Liver (tissue), 9 donors: ENCODE results near the gene SH3RF3. TPM values are rescaled to one million over a fixed set of nuclear protein-coding genes. Genes with fewer than 3 reads are reported as not detected.
"Not testable (repeated sequence)": the region's sequence is repeated elsewhere in the genome, so short reads cannot be mapped to it uniquely, and the experiment has no call there.

Experiments
- DNase-seq: peaks from one replicate; pipeline ENCODE4 v3.0.0-alpha.2; 2017; ENCODE audit warnings: low spot score
- H3K27ac ChIP-seq, 2 donors: one replicate each; pipeline ENCODE4 v1.7.0; 2013; ENCODE audit warnings: inconsistent platforms in 2 of 2, low read length in 2 of 2, control low read depth in 1 of 2, low read depth in 1 of 2, mild to moderate bottlenecking in 1 of 2
- H3K27me3 ChIP-seq, 4 donors: one replicate each; pipeline versions ENCODE4 v1.6.1 to v1.7.0; 2013; ENCODE audit warnings: low read length in 3 of 4, inconsistent platforms in 1 of 4, mild to moderate bottlenecking in 1 of 4, moderate library complexity in 1 of 4; ENCODE audit not compliant: control insufficient read depth in 4 of 4, insufficient read depth in 4 of 4
- H3K36me3 ChIP-seq, 4 donors: one replicate each; pipeline versions ENCODE4 v1.6.1 to v1.7.0; 2013; ENCODE audit warnings: low read length in 3 of 4, mild to moderate bottlenecking in 3 of 4, low read depth in 1 of 4, moderate library complexity in 1 of 4; ENCODE audit not compliant: control insufficient read depth in 4 of 4, insufficient read depth in 3 of 4
- H3K4me1 ChIP-seq, 4 donors: one replicate each; pipeline versions ENCODE4 v1.6.1 to v1.7.0; 2013; ENCODE audit warnings: low read length in 3 of 4, mild to moderate bottlenecking in 3 of 4, moderate library complexity in 1 of 4; ENCODE audit not compliant: control insufficient read depth in 4 of 4, insufficient read depth in 4 of 4
- H3K4me3 ChIP-seq, 3 donors: one replicate each; pipeline versions ENCODE4 v1.6.1 to v1.7.0; 2013; ENCODE audit warnings: low read length in 3 of 3, control low read depth in 1 of 3, low read depth in 1 of 3, mild to moderate bottlenecking in 1 of 3
- H3K9ac ChIP-seq, 2 donors: one replicate each; pipeline ENCODE4 v1.7.0; 2013; ENCODE audit warnings: low read length in 2 of 2, mild to moderate bottlenecking in 2 of 2, moderate library complexity in 2 of 2, control low read depth in 1 of 2, low read depth in 1 of 2
- H3K9me3 ChIP-seq, 4 donors: one replicate each; pipeline versions ENCODE4 v1.6.1 to v1.7.0; 2013; ENCODE audit warnings: low read length in 3 of 4; ENCODE audit not compliant: control insufficient read depth in 4 of 4
- EGR1 ChIP-seq, 2 donors: IDR thresholded peaks; 2 replicates each; pipeline ENCODE4 v1.6.1; 2016 to 2018; ENCODE audit warnings: antibody characterized with exemption in 2 of 2, low read depth in 2 of 2
- FOXA1 ChIP-seq: IDR thresholded peaks from 2 replicates; pipeline ENCODE4 v1.6.1; 2016; ENCODE audit warnings: antibody characterized with exemption
- GABPA ChIP-seq, 2 donors: IDR thresholded peaks in 1 of 2; conservative IDR thresholded peaks in 1 of 2; 2 replicates each; pipeline ENCODE4 v1.6.1; 2016; ENCODE audit warnings: antibody characterized with exemption in 2 of 2, mild to moderate bottlenecking in 1 of 2, moderate library complexity in 1 of 2
- HNF4A ChIP-seq, 2 donors: conservative IDR thresholded peaks; 2 replicates each; pipeline ENCODE4 v1.6.1; 2016; ENCODE audit warnings: antibody characterized with exemption in 2 of 2, mild to moderate bottlenecking in 2 of 2
- HNF4G ChIP-seq: IDR thresholded peaks from 2 replicates; pipeline ENCODE4 v1.6.1; 2016; ENCODE audit warnings: antibody characterized with exemption
- JUND ChIP-seq, 2 donors: IDR thresholded peaks; 2 replicates each; pipeline ENCODE4 v1.6.1; 2016; ENCODE audit warnings: antibody characterized with exemption in 2 of 2
- NR2F2 ChIP-seq: IDR thresholded peaks from 2 replicates; pipeline ENCODE4 v1.6.1; 2016; ENCODE audit warnings: antibody characterized with exemption
- RAD21 ChIP-seq, 2 donors: IDR thresholded peaks; 2 replicates each; pipeline ENCODE4 v1.6.1; 2016; ENCODE audit warnings: antibody characterized with exemption in 2 of 2, mild to moderate bottlenecking in 2 of 2
- RXRA ChIP-seq, 2 donors: IDR thresholded peaks; 2 replicates each; pipeline ENCODE4 v1.6.1; 2017 to 2018; ENCODE audit warnings: antibody characterized with exemption in 2 of 2, mild to moderate bottlenecking in 1 of 2
- SP1 ChIP-seq: IDR thresholded peaks from 2 replicates; pipeline ENCODE4 v1.6.1; 2018; ENCODE audit warnings: antibody characterized with exemption, mild to moderate bottlenecking
- YY1 ChIP-seq: IDR thresholded peaks from 2 replicates; pipeline ENCODE4 v1.6.1; 2016; ENCODE audit warnings: antibody characterized with exemption, mild to moderate bottlenecking
- WGBS: extraction: QIAGEN DNeasy Blood & Tissue Kit; methylation state at CpG from one replicate; pipeline ENCODE4 v1.1.7; 2013; 5-methylcytosine and 5-hydroxymethylcytosine counted together
- polyA plus RNA-seq, 2 donors: library from polyadenylated mRNA; stranded (reverse) in 1 of 2; unstranded in 1 of 2; fragments of 200-250 nt in 1 of 2; fragments of >200 nt in 1 of 2; fragmentation: Nextera tagmentation in 1 of 2; extraction: Ambion mirVana in 1 of 2; gene quantifications; one replicate each; pipeline versions ENCODE4 v1.2.1 to v1.2.3, GENCODE V29; 2013 to 2015
- total RNA-seq, 2 donors: library from RNA; depleted of rRNA; stranded (reverse); fragments of >200 nt; gene quantifications; one replicate each; pipeline ENCODE4 v1.2.3, GENCODE V29; 2014
- TF ChIP-seq, protein P1 (sequence below): IDR thresholded peaks from 2 replicates; pipeline ENCODE4 v1.6.1; 2016; ENCODE audit warnings: antibody characterized with exemption, mild to moderate bottlenecking
- TF ChIP-seq, protein P2 (sequence below): IDR thresholded peaks from 2 replicates; pipeline ENCODE4 v1.6.1; 2016; ENCODE audit warnings: antibody characterized with exemption
- TF ChIP-seq, protein P3 (sequence below): IDR thresholded peaks from 2 replicates; pipeline ENCODE4 v1.6.1; 2016; ENCODE audit warnings: antibody characterized with exemption
- donor health status: healthy.
- donor health status: healthy.
- donor health status: healthy.
- donor health status: healthy.
- donor health status: healthy.

Gene SH3RF3
- total and polyA plus RNA-seq, 4 donors: 0.11 to 1.0 (median 0.54) TPM

DNA sequence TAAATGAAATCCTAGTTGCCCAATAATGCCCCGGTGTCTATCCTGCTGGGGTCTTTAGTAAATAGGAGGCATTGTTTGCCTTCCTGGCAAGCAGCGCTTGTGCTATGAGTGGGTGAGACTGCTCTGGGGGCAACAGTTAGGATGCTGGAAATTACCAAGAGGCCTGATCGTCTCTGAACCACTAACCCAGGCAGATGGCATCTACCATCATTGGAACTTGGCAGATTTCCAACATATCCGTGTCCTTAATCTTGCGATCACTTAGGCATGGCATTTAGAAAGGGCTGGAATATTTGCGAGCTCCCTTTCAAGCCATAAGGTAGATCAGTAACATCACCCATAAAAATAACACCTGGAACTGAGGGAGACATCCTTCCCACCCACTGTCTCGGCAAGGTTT lies 18.8 kb upstream of the SH3RF3 start:
- 80% methylated on average over 7 of the region's 7 CpGs for WGBS
- Histone ChIP-seq H3K4me1 (no peaks in the 10 kb centered on the region), H3K9me3 (no peaks in the 10 kb centered on the region), H3K9ac (no peak overlapping the region), H3K27ac (no peak overlapping the region), H3K4me3 (no peak overlapping the region), H3K27me3 (no peaks in the 10 kb centered on the region), H3K36me3 (no peaks in the 10 kb centered on the region)
- DNase-seq: no peak
- TF ChIP-seq EGR1 (IDR thresholded peaks at IDR 0.05; ENCODE audit: low read depth in 2 of 2): no peak
- TF ChIP-seq HNF4A (conservative IDR thresholded peaks at IDR 0.05): no peak
- TF ChIP-seq, protein P1, sequence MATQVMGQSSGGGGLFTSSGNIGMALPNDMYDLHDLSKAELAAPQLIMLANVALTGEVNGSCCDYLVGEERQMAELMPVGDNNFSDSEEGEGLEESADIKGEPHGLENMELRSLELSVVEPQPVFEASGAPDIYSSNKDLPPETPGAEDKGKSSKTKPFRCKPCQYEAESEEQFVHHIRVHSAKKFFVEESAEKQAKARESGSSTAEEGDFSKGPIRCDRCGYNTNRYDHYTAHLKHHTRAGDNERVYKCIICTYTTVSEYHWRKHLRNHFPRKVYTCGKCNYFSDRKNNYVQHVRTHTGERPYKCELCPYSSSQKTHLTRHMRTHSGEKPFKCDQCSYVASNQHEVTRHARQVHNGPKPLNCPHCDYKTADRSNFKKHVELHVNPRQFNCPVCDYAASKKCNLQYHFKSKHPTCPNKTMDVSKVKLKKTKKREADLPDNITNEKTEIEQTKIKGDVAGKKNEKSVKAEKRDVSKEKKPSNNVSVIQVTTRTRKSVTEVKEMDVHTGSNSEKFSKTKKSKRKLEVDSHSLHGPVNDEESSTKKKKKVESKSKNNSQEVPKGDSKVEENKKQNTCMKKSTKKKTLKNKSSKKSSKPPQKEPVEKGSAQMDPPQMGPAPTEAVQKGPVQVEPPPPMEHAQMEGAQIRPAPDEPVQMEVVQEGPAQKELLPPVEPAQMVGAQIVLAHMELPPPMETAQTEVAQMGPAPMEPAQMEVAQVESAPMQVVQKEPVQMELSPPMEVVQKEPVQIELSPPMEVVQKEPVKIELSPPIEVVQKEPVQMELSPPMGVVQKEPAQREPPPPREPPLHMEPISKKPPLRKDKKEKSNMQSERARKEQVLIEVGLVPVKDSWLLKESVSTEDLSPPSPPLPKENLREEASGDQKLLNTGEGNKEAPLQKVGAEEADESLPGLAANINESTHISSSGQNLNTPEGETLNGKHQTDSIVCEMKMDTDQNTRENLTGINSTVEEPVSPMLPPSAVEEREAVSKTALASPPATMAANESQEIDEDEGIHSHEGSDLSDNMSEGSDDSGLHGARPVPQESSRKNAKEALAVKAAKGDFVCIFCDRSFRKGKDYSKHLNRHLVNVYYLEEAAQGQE: no peak
- TF ChIP-seq YY1: no peak
- TF ChIP-seq HNF4G: no peak
- TF ChIP-seq GABPA (IDR thresholded peaks at IDR 0.05 in 1 of 2, conservative IDR thresholded peaks at IDR 0.05 in 1 of 2): no peak

DNA sequence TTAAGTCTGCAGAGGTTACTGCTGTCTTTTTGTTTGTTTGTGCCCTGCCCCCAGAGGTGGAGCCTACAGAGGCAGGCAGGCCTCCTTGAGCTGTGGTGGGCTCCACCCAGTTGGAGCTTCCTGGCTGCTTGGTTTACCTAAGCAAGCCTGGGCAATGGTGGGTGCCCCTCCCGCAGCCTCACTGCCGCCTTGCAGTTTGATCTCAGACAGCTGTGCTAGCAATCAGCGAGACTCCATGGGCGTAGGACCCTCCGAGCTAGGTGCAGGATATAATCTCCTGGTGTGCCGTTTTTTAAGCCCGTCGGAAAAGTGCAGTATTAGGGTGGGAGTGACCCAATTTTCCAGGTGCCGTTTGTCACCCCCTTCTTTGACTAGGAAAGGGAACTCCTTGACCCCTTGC lies 11.8 kb upstream of the SH3RF3 start:
- H3K27me3 ChIP-seq, H3K4me1 ChIP-seq, H3K9ac ChIP-seq, DNase-seq, H3K4me3 ChIP-seq, H3K36me3 ChIP-seq, H3K9me3 ChIP-seq, H3K27ac ChIP-seq: not testable (repeated sequence)
- whole genome bisulfite sequencing: 92% methylated on average over 9 of the region's 9 CpGs

DNA sequence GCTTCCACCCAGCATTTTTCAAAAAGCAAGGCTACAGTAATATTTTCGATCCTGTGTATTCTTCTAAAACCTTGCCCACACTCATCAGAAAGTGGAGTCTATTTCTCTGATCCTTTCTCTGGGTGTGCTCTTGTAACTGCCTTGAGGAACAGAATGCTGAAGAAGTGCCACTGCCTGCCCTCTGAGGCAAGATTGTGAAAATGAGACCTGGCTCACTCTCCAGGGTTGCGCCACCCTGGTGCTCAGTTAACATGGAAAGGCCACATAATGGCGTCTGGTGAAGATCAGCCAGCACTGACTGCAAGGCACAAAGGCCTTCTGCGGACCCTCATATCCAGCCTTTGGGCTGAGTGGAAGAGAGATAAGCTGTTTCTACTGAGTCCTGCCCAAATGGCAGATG lies 11.2 kb upstream of the SH3RF3 start:
- 94% methylated on average over 4 of the region's 4 CpGs for WGBS

DNA sequence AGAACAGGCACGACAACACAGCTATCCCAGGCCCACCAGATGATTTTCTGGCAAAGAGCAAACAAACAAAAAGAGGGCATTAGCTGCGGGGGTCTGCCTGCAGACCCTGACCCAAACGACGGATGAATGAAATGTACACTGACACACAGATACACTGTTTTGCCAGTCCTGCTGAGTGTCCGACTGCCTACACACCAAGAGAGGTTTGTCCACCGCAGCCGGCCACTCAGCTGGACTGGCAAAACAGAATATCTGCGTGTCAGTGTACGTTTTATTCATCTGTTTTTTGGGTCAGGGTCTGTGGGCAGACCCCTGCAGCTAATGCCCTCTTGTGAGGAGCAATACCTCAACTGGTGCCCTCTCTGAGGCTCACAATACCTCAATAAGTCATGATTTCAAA lies 10.7 kb upstream of the SH3RF3 start:
- Histone ChIP-seq H3K9me3 (no peaks in the 10 kb centered on the region), H3K4me3 (no peak overlapping the region), H3K27ac (no peak overlapping the region), H3K36me3 (no peaks in the 10 kb centered on the region), H3K27me3 (peaks cover 0 to 2% (median 0%) of the 10 kb centered on the region in 4 donors), H3K4me1 (no peaks in the 10 kb centered on the region), H3K9ac (no peak overlapping the region)
- WGBS: 91% methylated on average over 9 of the region's 9 CpGs
- DNase-seq: no peak
- TF ChIP-seq RAD21 (IDR thresholded peaks at IDR 0.05) (no peak), FOXA1 (no peak), GABPA (IDR thresholded peaks at IDR 0.05 in 1 of 2, conservative IDR thresholded peaks at IDR 0.05 in 1 of 2) (no peak), HNF4A (conservative IDR thresholded peaks at IDR 0.05) (no peak), SP1 (no peak), RXRA (IDR thresholded peaks at IDR 0.05) (no peak), NR2F2 (no peak), JUND (IDR thresholded peaks at IDR 0.05) (no peak), YY1 (no peak), HNF4G (no peak), EGR1 (IDR thresholded peaks at IDR 0.05; ENCODE audit: low read depth in 2 of 2) (no peak)
- TF ChIP-seq, protein P2, sequence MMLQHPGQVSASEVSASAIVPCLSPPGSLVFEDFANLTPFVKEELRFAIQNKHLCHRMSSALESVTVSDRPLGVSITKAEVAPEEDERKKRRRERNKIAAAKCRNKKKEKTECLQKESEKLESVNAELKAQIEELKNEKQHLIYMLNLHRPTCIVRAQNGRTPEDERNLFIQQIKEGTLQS: no peak
- TF ChIP-seq, protein P3, sequence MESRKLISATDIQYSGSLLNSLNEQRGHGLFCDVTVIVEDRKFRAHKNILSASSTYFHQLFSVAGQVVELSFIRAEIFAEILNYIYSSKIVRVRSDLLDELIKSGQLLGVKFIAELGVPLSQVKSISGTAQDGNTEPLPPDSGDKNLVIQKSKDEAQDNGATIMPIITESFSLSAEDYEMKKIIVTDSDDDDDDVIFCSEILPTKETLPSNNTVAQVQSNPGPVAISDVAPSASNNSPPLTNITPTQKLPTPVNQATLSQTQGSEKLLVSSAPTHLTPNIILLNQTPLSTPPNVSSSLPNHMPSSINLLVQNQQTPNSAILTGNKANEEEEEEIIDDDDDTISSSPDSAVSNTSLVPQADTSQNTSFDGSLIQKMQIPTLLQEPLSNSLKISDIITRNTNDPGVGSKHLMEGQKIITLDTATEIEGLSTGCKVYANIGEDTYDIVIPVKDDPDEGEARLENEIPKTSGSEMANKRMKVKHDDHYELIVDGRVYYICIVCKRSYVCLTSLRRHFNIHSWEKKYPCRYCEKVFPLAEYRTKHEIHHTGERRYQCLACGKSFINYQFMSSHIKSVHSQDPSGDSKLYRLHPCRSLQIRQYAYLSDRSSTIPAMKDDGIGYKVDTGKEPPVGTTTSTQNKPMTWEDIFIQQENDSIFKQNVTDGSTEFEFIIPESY: no peak
- TF ChIP-seq, protein P1: no peak

More for the DNA sequence above, 11.2 kb upstream of the SH3RF3 start:
- TF ChIP-seq NR2F2: no peak
- no peak for TF ChIP-seq RXRA (IDR thresholded peaks at IDR 0.05)
- no peak for TF ChIP-seq RAD21 (IDR thresholded peaks at IDR 0.05)
- no peaks in the 10 kb centered on the region for H3K4me1 ChIP-seq
- no peaks in the 10 kb centered on the region for H3K9me3 ChIP-seq
- no peak for DNase-seq
- peaks cover 0 to 2% (median 0%) of the 10 kb centered on the region in 4 donors for H3K27me3 ChIP-seq
- H3K4me3 ChIP-seq: no peak overlapping the region
- no peaks in the 10 kb centered on the region for H3K36me3 ChIP-seq
- no peak overlapping the region for H3K9ac ChIP-seq
- no peak overlapping the region for H3K27ac ChIP-seq
